Cardiac muscle cell (in vitro differentiated cells and primary cell): ENCODE results near the gene RAB30. TPM values are rescaled to one million over a fixed set of nuclear protein-coding genes. Genes with fewer than 3 reads are reported as not detected.
A peak's percentile ranks its signal among the peaks of the same experiment; 100 is the strongest.

ENCODE experiments used
- DNase-seq, 2 donors: peaks; one replicate each; pipeline versions ENCODE4 v3.0.0 to v3.0.0-alpha.2; 2010 to 2017; ENCODE audit warnings: low read depth in 1 of 2, low spot score in 1 of 2
- H3K27ac ChIP-seq: fragments of 200-600 bp; sonication (generic); 2 replicates; pipeline ENCODE4 v1.5.1; 2016
- H3K27me3 ChIP-seq: fragments of 200-600 bp; sonication (generic); 2 replicates; pipeline ENCODE4 v1.6.0; 2016; ENCODE audit warnings: control low read depth
- H3K36me3 ChIP-seq: fragments of 200-600 bp; sonication (generic); 2 replicates; pipeline ENCODE4 v1.5.1; 2016; ENCODE audit warnings: control low read depth
- H3K4me1 ChIP-seq: fragments of 200-600 bp; sonication (generic); 2 replicates; pipeline ENCODE4 v1.8.1; 2017; ENCODE audit warnings: low read depth, mild to moderate bottlenecking, mixed run types
- H3K4me3 ChIP-seq: fragments of 200-600 bp; sonication (generic); 2 replicates; pipeline ENCODE4 v1.5.1; 2016; ENCODE audit warnings: mild to moderate bottlenecking
- H3K9me3 ChIP-seq: fragments of 200-600 bp; sonication (generic); 2 replicates; pipeline ENCODE4 v1.5.1; 2017; ENCODE audit warnings: low read depth, mild to moderate bottlenecking, control low read depth
- polyA plus RNA-seq: library from polyadenylated mRNA; unstranded; fragments of >200 nt; fragmentation: Nextera tagmentation; extraction: Ambion mirVana; gene quantifications from 2 replicates; pipeline ENCODE4 v1.2.1, GENCODE V29; 2016
- total RNA-seq: library from RNA; depleted of rRNA; stranded (reverse); fragments of >200 nt; gene quantifications from 2 replicates; pipeline ENCODE4 v1.2.3, GENCODE V29; 2016
- TF ChIP-seq, protein P1 (sequence below): IDR thresholded peaks from 2 replicates; pipeline ENCODE4 v1.5.1; 2012; ENCODE audit warnings: low read depth, mild to moderate bottlenecking, low read length

The RAB30 gene
- total and polyA plus RNA-seq, 2 experiments from 2014 or later: 4.3 to 9.8 TPM

DNA sequence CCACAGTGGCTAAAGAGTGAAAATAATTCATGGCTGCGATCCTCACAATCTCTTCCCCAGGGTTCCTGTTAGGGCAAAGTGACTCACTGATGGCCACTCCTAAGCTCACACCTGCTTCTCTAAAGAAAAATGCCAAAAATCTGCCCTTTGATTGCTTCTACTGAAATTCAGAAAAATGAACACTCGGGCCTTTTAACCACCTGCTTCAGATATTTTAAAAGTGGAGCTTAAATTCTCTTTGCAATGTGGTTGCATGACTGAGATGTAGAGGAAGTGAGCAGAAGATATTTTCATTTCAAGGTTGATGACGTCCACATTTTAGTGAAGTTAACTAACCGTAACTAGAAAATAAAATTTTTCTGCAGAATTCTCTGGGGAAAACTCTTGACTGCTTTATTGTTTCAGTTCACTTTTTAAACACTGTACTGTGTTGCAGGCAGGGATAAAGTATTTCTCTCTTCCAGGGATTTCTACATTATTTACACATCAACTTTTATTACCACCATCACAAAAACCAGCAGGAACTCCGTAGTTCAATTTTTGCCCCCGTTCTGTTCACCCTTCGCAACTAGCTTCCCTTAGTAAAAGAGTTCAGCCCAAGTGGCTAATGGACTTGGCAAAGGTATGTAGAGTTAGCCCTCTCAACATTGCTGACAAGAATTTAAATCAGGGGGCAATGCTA lies 8.5 kb downstream of the RAB30 start:
- Histone ChIP-seq H3K9me3 (no peaks in the 10 kb centered on the region), H3K4me1 (no peaks in the 10 kb centered on the region), H3K27ac (no peak overlapping the region), H3K36me3 (no peaks in the 10 kb centered on the region), H3K27me3 (no peaks in the 10 kb centered on the region), H3K4me3 (no peak overlapping the region)
- peak in 1 of 2 donors; percentile 35 for DNase-seq
- TF ChIP-seq, protein P1, sequence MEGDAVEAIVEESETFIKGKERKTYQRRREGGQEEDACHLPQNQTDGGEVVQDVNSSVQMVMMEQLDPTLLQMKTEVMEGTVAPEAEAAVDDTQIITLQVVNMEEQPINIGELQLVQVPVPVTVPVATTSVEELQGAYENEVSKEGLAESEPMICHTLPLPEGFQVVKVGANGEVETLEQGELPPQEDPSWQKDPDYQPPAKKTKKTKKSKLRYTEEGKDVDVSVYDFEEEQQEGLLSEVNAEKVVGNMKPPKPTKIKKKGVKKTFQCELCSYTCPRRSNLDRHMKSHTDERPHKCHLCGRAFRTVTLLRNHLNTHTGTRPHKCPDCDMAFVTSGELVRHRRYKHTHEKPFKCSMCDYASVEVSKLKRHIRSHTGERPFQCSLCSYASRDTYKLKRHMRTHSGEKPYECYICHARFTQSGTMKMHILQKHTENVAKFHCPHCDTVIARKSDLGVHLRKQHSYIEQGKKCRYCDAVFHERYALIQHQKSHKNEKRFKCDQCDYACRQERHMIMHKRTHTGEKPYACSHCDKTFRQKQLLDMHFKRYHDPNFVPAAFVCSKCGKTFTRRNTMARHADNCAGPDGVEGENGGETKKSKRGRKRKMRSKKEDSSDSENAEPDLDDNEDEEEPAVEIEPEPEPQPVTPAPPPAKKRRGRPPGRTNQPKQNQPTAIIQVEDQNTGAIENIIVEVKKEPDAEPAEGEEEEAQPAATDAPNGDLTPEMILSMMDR: no peak

DNA sequence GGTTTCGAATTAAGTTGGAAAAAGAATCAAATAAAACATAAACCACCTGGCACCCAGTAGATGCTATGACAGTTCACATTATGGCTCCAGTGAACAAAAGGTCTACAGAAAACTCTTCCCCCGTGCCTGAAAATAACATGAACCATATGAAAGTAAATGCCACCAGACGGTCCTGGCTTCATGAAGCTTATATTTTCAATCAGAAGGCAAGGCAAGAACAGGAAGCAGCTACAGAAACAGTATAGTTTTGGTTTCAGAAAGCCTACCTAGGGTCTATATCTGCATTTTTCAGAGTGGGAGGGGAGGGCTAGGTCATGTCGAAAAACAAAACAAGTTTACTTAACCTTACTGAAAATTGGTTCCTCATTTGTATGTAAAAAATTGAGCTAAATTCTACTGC lies 9.8 kb downstream of the RAB30 start:
- no peak overlapping the region for H3K27ac ChIP-seq
- no peaks in the 10 kb centered on the region for H3K27me3 ChIP-seq
- no peak for DNase-seq
- no peaks in the 10 kb centered on the region for H3K9me3 ChIP-seq
- TF ChIP-seq, protein P1: no peak
- H3K4me1 ChIP-seq: no peaks in the 10 kb centered on the region
- no peak overlapping the region for H3K4me3 ChIP-seq
- H3K36me3 ChIP-seq: no peaks in the 10 kb centered on the region

DNA sequence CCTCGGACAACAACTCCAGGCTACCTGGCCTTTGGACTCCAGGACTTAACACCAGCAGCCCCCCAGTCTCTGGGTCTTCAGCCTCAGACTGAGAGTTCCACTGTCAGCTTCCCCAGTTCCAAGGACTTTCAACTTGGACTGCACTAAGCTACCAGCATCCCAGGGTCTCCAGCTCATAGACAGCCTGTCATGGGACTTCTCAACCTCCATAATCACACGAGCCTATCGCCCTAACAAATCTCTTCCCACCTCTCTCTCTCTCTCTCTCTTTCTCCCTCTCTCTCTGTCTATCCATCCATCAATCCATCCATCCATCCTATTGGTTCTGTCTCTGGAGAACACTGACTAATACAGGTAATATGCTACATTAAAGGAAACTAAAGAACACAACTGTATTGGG lies 10.7 kb downstream of the RAB30 start:
- no peaks in the 10 kb centered on the region for H3K4me1 ChIP-seq

DNA sequence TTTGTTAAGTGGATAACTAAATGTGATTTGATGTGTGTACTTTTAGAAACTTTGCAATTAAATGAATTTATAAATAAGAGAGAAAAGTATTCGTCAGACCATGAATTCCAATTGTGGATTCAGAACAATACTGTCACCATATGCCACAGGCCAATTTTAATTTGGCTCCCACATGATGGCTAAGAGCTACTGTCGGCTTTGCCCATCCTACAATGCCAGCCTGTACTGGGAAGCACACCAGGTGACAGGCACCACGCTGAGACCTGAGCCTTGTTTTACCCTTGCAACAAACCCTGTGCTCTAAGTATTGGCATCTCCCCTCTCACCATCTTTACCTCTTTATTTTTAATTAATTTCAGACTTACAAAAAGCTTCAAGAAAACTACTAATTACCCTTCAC lies 14.0 kb downstream of the RAB30 start:
- TF ChIP-seq, protein P1: no peak
- H3K4me1 ChIP-seq: peaks cover 6% of the 10 kb centered on the region
- no peak overlapping the region for H3K27ac ChIP-seq
- no peaks in the 10 kb centered on the region for H3K36me3 ChIP-seq
- no peak for DNase-seq
- H3K9me3 ChIP-seq: no peaks in the 10 kb centered on the region
- H3K27me3 ChIP-seq: no peaks in the 10 kb centered on the region
- H3K4me3 ChIP-seq: no peak overlapping the region

More for the DNA sequence above, 10.7 kb downstream of the RAB30 start:
- TF ChIP-seq, protein P1: no peak
- Histone ChIP-seq H3K9me3 (no peaks in the 10 kb centered on the region), H3K27me3 (no peaks in the 10 kb centered on the region), H3K4me3 (no peak overlapping the region), H3K27ac (no peak overlapping the region), H3K36me3 (no peaks in the 10 kb centered on the region)
- no peak for DNase-seq

DNA sequence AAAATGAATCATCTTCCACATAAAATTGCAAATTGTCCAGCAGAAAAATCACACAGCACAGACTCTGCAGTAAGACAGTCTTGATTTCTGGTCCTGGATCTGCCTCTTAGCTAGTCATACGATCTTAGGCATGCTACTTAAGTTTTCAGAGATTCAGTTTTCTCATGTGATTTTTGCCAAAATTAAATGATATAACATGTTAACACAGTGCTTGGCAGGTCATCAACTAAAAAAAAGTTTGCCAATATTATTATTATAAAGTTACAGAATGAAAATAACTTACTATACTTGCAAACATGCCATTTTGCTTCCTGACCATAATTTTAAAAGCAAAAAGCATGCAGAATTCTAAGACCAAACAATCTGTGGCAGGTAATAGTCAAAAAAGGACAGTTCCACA lies 15.1 kb downstream of the RAB30 start:
- Histone ChIP-seq H3K27ac (no peak overlapping the region), H3K4me3 (no peak overlapping the region), H3K4me1 (peaks cover 11% of the 10 kb centered on the region), H3K36me3 (no peaks in the 10 kb centered on the region), H3K9me3 (no peaks in the 10 kb centered on the region), H3K27me3 (no peaks in the 10 kb centered on the region)
- DNase-seq: no peak
- TF ChIP-seq, protein P1: no peak
